Prostate gland (tissue), 2 donors: ENCODE data around the gene PPP1R7. TPM values are rescaled to one million over a fixed set of nuclear protein-coding genes. Genes with fewer than 3 reads are reported as not detected.

Experiments
- DNase-seq: peaks from one replicate; pipeline ENCODE4 v3.0.0-alpha.2; 2019; ENCODE audit warnings: low spot score
- H3K27ac ChIP-seq, 2 donors: fragments of 200-600 bp; sonication (generic); 2 replicates each; pipeline ENCODE4 v1.5.1; 2017 to 2019
- H3K27me3 ChIP-seq: fragments of 200-600 bp; sonication (generic); replicated peaks from 2 replicates; pipeline ENCODE4 v1.5.1; 2019; ENCODE audit not compliant: insufficient read depth
- H3K36me3 ChIP-seq, 2 donors: fragments of 200-600 bp; sonication (generic); 1 replicate in 1 of 2; 2 replicates in 1 of 2; pipeline versions ENCODE4 v1.5.1 to v1.8.1; 2017 to 2019
- H3K4me1 ChIP-seq: fragments of 200-600 bp; sonication (generic); replicated peaks from 2 replicates; pipeline ENCODE4 v1.5.1; 2019
- H3K4me3 ChIP-seq, 2 donors: fragments of 200-600 bp; sonication (generic); 2 replicates each; pipeline ENCODE4 v1.5.1; 2017 to 2019
- H3K9me3 ChIP-seq: fragments of 200-600 bp; sonication (generic); 2 replicates; pipeline ENCODE4 v1.5.1; 2017
- CTCF ChIP-seq, 4 experiments: fragments of 200-600 bp in 2 of 4; fragments of 450-650 bp in 2 of 4; sonication (generic) in 2 of 4; IDR thresholded peaks; 1 replicate in 3 of 4; 2 replicates in 1 of 4; pipeline ENCODE4 v1.5.1; 2016 to 2019; ENCODE audit warnings: antibody characterized with exemption in 4 of 4, mild to moderate bottlenecking in 2 of 4, moderate library complexity in 2 of 4
- POLR2A ChIP-seq: fragments of 450-650 bp; IDR thresholded peaks from one replicate; pipeline ENCODE4 v1.6.1; 2016; ENCODE audit warnings: antibody characterized with exemption, mild to moderate bottlenecking
- POLR2AphosphoS5 ChIP-seq: sonication (generic); formaldehyde crosslinking; IDR thresholded peaks from one replicate; pipeline ENCODE4 v1.6.1; 2017; ENCODE audit warnings: antibody characterized with exemption
- WGBS: methylation state at CpG from one replicate; pipeline ENCODE4 v1.1.5; 2018; 5-methylcytosine and 5-hydroxymethylcytosine counted together
- intact Hi-C: fragments of 100-400 bp; cut with DNase I; formaldehyde crosslinking; loops from one replicate; pipeline ENCODE4 v1.14.2; 2022
- total RNA-seq, 2 donors: library from RNA; depleted of rRNA; stranded (reverse); fragments of >200 nt; gene quantifications; one replicate each; pipeline ENCODE4 v1.1.0, GENCODE V29; 2016

PPP1R7 gene
- total RNA-seq, 2 donors from 2014 or later, result 50.0 to 91.3 TPM

GRCh38 chr2:241132538-241133435 lies 17.5 kb upstream of the PPP1R7 start:
- no peak for TF ChIP-seq POLR2AphosphoS5
- TF ChIP-seq CTCF (IDR thresholded peaks at IDR 0.05), result no peak
- TF ChIP-seq POLR2A, result no peak
- H3K36me3 ChIP-seq, result peaks cover 0 to 4% of the 10 kb centered on the region in 2 donors
- H3K27me3 ChIP-seq, result no peaks in the 10 kb centered on the region
- H3K4me3 ChIP-seq, result no peak overlapping the region
- intact Hi-C loops, result no loop called here
- 94% methylated on average over 14 of the region's 14 CpGs for WGBS
- no peak overlapping the region for H3K27ac ChIP-seq
- no peak for DNase-seq
- H3K4me1 ChIP-seq, result no peaks in the 10 kb centered on the region
- no peaks in the 10 kb centered on the region for H3K9me3 ChIP-seq

GRCh38 chr2:241133436-241133820 lies 16.8 kb upstream of the PPP1R7 start:
- Histone ChIP-seq H3K27ac (no peak overlapping the region), H3K36me3 (peaks cover 0 to 4% of the 10 kb centered on the region in 2 donors), H3K27me3 (no peaks in the 10 kb centered on the region), H3K4me1 (no peaks in the 10 kb centered on the region), H3K9me3 (no peaks in the 10 kb centered on the region), H3K4me3 (no peak overlapping the region)
- no peak for TF ChIP-seq CTCF (IDR thresholded peaks at IDR 0.05)
- TF ChIP-seq POLR2AphosphoS5, result no peak
- no peak for TF ChIP-seq POLR2A
- DNase-seq, result no peak
- 94% methylated on average over 10 of the region's 10 CpGs for WGBS
- intact Hi-C loops, result no loop called here

GRCh38 chr2:241134711-241135110 lies 15.6 kb upstream of the PPP1R7 start:
- WGBS, result 92% methylated on average over 5 of the region's 7 CpGs
- TF ChIP-seq CTCF (IDR thresholded peaks at IDR 0.05) (no peak), POLR2A (no peak), POLR2AphosphoS5 (no peak)
- intact Hi-C loops, result no loop called here
- Histone ChIP-seq H3K27me3 (no peaks in the 10 kb centered on the region), H3K9me3 (no peaks in the 10 kb centered on the region), H3K4me1 (no peaks in the 10 kb centered on the region), H3K4me3 (no peak overlapping the region), H3K36me3 (peaks cover 0 to 4% of the 10 kb centered on the region in 2 donors), H3K27ac (no peak overlapping the region)
- DNase-seq, result no peak

GRCh38 chr2:241135737-241136136 lies 14.5 kb upstream of the PPP1R7 start:
- Histone ChIP-seq H3K9me3 (no peaks in the 10 kb centered on the region), H3K27ac (no peak overlapping the region), H3K4me3 (no peak overlapping the region), H3K27me3 (no peaks in the 10 kb centered on the region), H3K4me1 (no peaks in the 10 kb centered on the region), H3K36me3 (peaks cover 0 to 4% of the 10 kb centered on the region in 2 donors)
- TF ChIP-seq POLR2AphosphoS5 (no peak), CTCF (IDR thresholded peaks at IDR 0.05) (no peak), POLR2A (no peak)
- intact Hi-C loops, result no loop called here
- 72% methylated on average over 9 of the region's 9 CpGs for WGBS
- no peak for DNase-seq

- TF ChIP-seq POLR2A, result no peak
- TF ChIP-seq CTCF (IDR thresholded peaks at IDR 0.05), result no peak
- TF ChIP-seq POLR2AphosphoS5, result no peak
- intact Hi-C loops, result no loop called here
- 94% methylated on average over 8 of the region's 8 CpGs for WGBS
Observed at GRCh38 chr2:241136191-241136590, 14.1 kb upstream of the PPP1R7 start.

More at GRCh38 chr2:241136191-241136590, 14.1 kb upstream of the PPP1R7 start:
- Histone ChIP-seq H3K4me1 (no peaks in the 10 kb centered on the region), H3K9me3 (no peaks in the 10 kb centered on the region), H3K36me3 (peaks cover 0 to 4% of the 10 kb centered on the region in 2 donors), H3K4me3 (no peak overlapping the region), H3K27me3 (no peaks in the 10 kb centered on the region), H3K27ac (no peak overlapping the region)
- no peak for DNase-seq
